Measurements from ENCODE around the gene USP48.

Gene USP48

DNA sequence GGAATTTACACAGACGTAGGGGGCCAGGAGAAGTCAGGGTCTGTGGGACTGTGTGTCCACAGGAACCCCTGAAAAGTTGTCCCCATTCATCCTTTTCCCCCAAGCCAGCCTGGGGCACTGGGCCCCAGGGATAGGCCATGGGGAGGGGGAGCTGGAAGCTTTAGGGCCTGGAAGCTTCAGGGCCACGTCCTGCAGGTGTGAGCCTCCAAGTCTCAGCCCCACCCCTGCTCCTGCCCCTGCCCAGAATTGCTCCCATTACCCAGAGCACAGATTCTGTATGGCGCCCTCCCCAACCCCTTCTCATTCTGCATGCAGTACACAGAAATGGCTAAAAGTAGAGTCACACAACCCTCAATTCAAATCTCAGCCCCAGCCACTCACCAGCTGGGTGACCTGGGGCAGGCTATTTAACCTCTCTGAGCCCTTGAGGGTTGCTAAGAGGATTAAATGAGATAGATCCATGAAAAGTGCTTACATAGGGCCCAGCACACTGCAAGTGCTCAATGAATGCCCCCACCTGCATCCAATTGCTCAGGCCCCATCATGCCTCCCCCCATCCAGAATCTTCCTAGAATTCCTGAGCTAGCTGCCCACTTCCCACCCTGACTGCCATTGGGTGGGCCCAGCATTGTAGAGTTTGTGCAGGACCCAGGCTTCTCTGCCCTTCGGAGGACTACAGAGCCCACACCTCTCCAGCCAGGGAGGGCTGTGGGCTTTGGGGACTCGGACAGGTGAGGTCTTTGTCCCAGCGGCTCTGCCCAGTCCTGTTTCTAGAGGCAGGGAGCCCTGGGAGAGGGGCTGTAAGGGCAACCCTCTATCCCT is 120.3 kb downstream of the USP48 start:
- no peaks in the 10 kb centered on the region for H3K9me3 Mint-ChIP-seq
- no peak for ATAC-seq
- H3K4me3 Mint-ChIP-seq, result no peak overlapping the region
- H3K27ac Mint-ChIP-seq, result no peak overlapping the region
- no peaks in the 10 kb centered on the region for H3K36me3 Mint-ChIP-seq (ENCODE audit: low read depth)
- DNase-seq, result no peak
- peaks cover 6% of the 10 kb centered on the region for H3K4me1 Mint-ChIP-seq
- H3K27me3 Mint-ChIP-seq, result peaks cover 44% of the 10 kb centered on the region

- Mint-ChIP-seq H3K4me3 (no peak overlapping the region), H3K27me3 (peaks cover 36% of the 10 kb centered on the region), H3K9me3 (no peaks in the 10 kb centered on the region), H3K27ac (no peak overlapping the region), H3K36me3 (ENCODE audit: low read depth) (no peaks in the 10 kb centered on the region), H3K4me1 (peaks cover 6% of the 10 kb centered on the region)
- ATAC-seq (no peak), DNase-seq (no peak)
Measured at GRCh38 chr1:21661886-21662285, 121.1 kb downstream of the USP48 start.

DNA sequence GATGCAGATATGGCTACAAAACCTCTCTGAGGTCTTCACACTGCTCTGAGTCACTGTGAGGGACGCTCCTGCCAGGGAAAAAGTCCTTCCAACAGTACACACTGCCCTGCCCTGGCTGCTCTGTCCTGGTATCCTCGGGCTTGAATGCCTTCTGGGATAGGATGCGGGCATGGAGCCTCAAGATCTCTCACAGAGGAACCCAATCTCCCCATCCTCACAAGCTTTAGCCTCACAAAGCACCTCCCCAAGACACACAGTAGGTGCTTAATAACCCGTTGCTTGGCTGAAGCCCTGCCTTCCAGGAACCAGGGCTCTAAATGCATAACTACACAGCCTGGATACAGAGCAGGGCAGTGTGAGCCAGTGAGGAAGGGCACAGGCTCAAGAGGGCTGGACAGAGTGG is 123.0 kb downstream of the USP48 start:
- peaks cover 3% of the 10 kb centered on the region for H3K4me1 Mint-ChIP-seq
- DNase-seq, result no peak

GRCh38 chr1:21659099-21659923 is 123.6 kb downstream of the USP48 start:
- H3K4me1 Mint-ChIP-seq, result peaks cover 3% of the 10 kb centered on the region
- DNase-seq (peak; percentile 77), ATAC-seq (peak; percentile 86)
- no peaks in the 10 kb centered on the region for H3K36me3 Mint-ChIP-seq (ENCODE audit: low read depth)
- no peak overlapping the region for H3K27ac Mint-ChIP-seq
- H3K9me3 Mint-ChIP-seq, result no peaks in the 10 kb centered on the region
- H3K27me3 Mint-ChIP-seq, result peaks cover 18% of the 10 kb centered on the region
- peak overlapping the region; percentile 52 for H3K4me3 Mint-ChIP-seq

More for the DNA sequence above, 123.0 kb downstream of the USP48 start:
- no peaks in the 10 kb centered on the region for H3K9me3 Mint-ChIP-seq
- no peak for ATAC-seq
- H3K36me3 Mint-ChIP-seq (ENCODE audit: low read depth), result no peaks in the 10 kb centered on the region
- H3K27ac Mint-ChIP-seq, result no peak overlapping the region
- peak overlapping the region; percentile 52 for H3K4me3 Mint-ChIP-seq
- H3K27me3 Mint-ChIP-seq, result peaks cover 24% of the 10 kb centered on the region

DNA sequence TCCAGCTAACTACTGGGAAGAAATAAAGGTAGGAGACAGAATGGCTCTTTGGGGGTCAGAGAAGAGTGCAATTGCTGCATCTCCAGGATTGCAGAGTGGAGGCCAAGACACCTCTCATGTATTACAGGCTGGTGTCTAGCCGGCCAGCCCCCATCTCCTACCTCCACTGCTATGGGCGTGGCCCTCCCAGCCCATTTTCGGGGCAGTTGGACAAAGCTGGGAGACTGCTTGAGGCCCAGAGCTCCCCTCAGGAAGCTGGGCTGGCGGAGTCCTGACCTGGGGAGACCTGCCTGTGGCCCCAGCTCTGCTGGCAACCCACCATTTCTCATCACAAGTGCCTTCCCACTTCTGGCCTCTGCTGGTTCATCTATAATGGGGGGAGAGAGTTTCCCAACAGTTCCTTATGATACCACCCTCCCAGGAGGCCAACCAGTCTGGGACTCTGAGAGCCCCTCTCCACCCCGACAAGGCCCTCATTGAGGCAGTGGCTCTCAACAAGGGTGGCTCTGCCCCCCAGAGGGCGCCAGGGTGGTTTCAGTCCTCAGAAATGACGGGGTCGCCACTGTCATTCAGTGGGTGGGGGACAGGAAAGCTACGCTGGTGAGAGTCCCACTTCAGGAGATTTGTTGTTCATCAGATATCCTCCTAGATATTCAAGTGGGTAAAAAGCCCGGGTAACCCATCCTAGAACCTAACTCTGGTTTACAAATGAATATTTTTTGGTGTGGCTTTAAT is 125.3 kb downstream of the USP48 start:
- no peak for DNase-seq
- Mint-ChIP-seq H3K4me1 (peaks cover 3% of the 10 kb centered on the region), H3K36me3 (ENCODE audit: low read depth) (no peaks in the 10 kb centered on the region), H3K27ac (no peak overlapping the region), H3K4me3 (no peak overlapping the region), H3K9me3 (no peaks in the 10 kb centered on the region), H3K27me3 (peaks cover 15% of the 10 kb centered on the region)
- ATAC-seq, result no peak

GRCh38 chr1:21655748-21656147 is 127.2 kb downstream of the USP48 start:
- H3K27me3 Mint-ChIP-seq, result peaks cover 18% of the 10 kb centered on the region
- H3K9me3 Mint-ChIP-seq, result no peaks in the 10 kb centered on the region
- no peak overlapping the region for H3K27ac Mint-ChIP-seq
- H3K36me3 Mint-ChIP-seq (ENCODE audit: low read depth), result no peaks in the 10 kb centered on the region
- no peak overlapping the region for H3K4me3 Mint-ChIP-seq
- DNase-seq, result no peak
- H3K4me1 Mint-ChIP-seq, result peaks cover 13% of the 10 kb centered on the region
- ATAC-seq, result no peak

- H3K9me3 Mint-ChIP-seq, result no peaks in the 10 kb centered on the region
Measured at GRCh38 chr1:21655259-21655658, 127.7 kb downstream of the USP48 start.

DNA sequence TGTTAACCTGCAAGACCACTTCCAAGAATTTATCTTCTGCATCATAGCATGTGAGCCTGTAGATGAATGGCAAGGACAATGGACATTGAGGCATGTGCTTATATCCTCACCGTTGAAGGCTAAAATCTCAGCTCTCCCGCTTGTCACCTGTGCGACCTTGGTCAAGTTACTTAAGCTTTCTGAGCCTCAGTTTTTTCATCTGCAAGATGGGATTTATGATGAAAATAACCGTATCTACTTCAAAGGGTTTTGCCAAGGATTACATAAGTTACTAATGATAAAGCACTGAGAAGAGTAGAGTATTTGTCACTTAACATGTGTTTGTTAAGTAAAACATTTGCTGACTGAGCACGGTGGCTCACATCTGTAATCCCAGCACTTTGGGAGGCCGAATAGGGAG is 128.7 kb downstream of the USP48 start:
- Mint-ChIP-seq H3K4me3 (no peak overlapping the region), H3K4me1 (peaks cover 11% of the 10 kb centered on the region), H3K27me3 (peaks cover 19% of the 10 kb centered on the region), H3K27ac (no peak overlapping the region), H3K9me3 (no peaks in the 10 kb centered on the region), H3K36me3 (ENCODE audit: low read depth) (no peaks in the 10 kb centered on the region)
- no peak for DNase-seq
- no peak for ATAC-seq

More at GRCh38 chr1:21655259-21655658, 127.7 kb downstream of the USP48 start:
- Mint-ChIP-seq H3K36me3 (ENCODE audit: low read depth) (no peaks in the 10 kb centered on the region), H3K27me3 (peaks cover 15% of the 10 kb centered on the region), H3K4me3 (no peak overlapping the region), H3K4me1 (peaks cover 14% of the 10 kb centered on the region), H3K27ac (no peak overlapping the region)
- ATAC-seq (no peak), DNase-seq (no peak)

DNA sequence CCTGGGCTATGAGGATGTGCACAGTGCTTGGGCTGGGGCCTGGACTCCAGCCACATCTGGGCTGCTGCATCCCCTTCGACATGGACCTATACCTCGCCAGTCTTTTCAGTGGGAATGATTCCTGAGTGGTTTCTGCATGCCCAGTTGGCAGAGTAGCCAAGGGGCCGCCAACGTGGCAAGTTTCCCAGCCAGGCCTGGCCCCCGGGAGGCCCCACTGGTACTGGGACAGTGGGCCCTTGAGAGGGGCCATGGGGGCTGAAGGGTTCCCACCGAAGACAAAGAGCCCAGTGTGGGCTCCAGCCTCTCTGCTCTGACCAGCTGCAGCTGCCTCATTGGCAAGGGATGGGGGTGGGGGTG is 129.2 kb downstream of the USP48 start:
- no peaks in the 10 kb centered on the region for H3K36me3 Mint-ChIP-seq (ENCODE audit: low read depth)
- H3K4me3 Mint-ChIP-seq, result no peak overlapping the region
- no peak for DNase-seq
- no peak for ATAC-seq
- H3K27me3 Mint-ChIP-seq, result peaks cover 22% of the 10 kb centered on the region
- no peak overlapping the region for H3K27ac Mint-ChIP-seq
- peaks cover 11% of the 10 kb centered on the region for H3K4me1 Mint-ChIP-seq
- no peaks in the 10 kb centered on the region for H3K9me3 Mint-ChIP-seq

DNA sequence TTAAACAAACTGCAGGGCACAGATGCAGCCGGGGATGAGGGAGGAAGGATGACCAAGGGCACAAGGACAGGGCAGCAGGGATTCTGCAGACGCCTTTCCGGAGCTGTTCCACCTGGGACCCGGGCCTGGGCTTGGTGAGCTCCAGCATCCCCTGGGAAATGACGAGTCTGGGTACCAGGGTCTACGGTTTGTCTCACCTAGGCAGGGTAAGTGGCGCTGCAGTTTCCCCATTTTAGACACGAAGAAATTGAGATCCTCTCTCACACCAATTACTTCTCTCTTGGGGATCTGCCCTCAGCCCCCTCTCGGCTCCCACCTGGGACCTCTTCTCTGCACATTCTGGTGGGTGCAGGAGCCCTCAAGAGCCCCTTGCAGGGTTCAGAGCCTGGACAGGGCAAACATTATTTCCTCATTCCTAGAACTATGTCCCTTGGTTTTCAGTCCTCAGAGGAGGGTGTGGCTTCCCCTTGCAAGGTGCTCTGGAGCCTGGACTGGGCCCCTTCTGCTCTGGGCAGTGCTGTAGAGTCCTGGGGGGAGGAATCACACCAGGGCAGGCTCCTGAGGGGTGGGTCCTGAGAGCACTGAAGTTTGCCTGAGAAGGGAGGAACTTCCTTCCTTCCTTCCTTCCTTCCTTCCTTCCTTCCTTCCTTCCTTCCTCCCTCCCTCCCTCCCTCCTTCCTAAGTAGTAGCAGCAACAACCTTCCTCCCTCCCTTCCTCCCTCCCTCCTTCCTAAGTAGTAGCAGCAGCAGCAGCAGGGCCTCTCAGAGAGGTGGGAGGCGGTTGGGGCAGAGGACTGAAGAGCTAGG is 129.8 kb downstream of the USP48 start:
- H3K27me3 Mint-ChIP-seq, result peaks cover 27% of the 10 kb centered on the region
- H3K4me1 Mint-ChIP-seq, result peaks cover 11% of the 10 kb centered on the region
- H3K27ac Mint-ChIP-seq, result no peak overlapping the region
- H3K4me3 Mint-ChIP-seq, result no peak overlapping the region
- no peaks in the 10 kb centered on the region for H3K9me3 Mint-ChIP-seq
- H3K36me3 Mint-ChIP-seq (ENCODE audit: low read depth), result no peaks in the 10 kb centered on the region
- DNase-seq (no peak), ATAC-seq (no peak)

DNA sequence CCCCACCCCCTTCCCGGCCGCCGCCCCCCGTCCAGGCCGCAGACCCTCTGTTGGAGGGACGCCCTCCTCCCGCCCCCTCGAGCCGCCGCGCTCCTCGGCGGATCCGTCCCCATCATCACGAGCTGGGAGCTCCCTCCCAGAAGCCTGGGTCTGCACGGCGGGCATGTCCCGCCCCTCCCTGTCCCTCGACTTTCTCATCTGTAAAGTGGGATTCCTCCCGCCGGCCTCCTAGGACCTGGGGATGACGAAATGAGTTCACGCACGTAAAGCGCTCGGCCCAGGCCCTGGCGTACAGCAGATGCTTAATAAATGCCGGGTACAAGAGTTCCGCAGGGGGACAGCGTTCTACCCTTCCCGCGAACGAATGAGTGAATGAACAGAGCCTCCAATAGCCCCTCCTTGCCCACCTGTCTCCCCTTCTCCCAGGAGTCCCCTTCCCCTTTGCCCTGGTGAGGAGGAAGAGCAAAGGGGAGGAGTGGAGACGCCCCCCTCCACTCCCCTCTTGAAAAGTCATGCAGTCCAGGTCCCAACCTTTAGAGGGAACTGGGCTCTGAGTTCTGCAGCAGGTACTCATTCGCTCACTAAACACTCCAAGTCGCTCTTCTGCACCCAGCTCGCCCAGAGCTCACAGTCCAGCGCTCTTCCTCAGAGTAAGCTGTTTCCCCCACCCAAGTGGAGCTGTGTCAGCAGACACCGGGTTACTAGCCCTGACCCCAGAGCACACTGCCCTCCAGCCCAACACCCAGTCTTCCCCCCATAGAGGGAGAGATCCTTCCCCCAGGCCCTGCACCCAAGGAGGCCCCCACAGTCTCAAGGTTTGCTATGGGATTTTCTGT is 130.6 kb downstream of the USP48 start:
- no peak overlapping the region for H3K27ac Mint-ChIP-seq
- peaks cover 27% of the 10 kb centered on the region for H3K27me3 Mint-ChIP-seq
- no peaks in the 10 kb centered on the region for H3K9me3 Mint-ChIP-seq
- ATAC-seq, result no peak
- H3K4me3 Mint-ChIP-seq, result peak overlapping the region; percentile 59
- peaks cover 11% of the 10 kb centered on the region for H3K4me1 Mint-ChIP-seq
- DNase-seq, result no peak
- no peaks in the 10 kb centered on the region for H3K36me3 Mint-ChIP-seq (ENCODE audit: low read depth)

DNA sequence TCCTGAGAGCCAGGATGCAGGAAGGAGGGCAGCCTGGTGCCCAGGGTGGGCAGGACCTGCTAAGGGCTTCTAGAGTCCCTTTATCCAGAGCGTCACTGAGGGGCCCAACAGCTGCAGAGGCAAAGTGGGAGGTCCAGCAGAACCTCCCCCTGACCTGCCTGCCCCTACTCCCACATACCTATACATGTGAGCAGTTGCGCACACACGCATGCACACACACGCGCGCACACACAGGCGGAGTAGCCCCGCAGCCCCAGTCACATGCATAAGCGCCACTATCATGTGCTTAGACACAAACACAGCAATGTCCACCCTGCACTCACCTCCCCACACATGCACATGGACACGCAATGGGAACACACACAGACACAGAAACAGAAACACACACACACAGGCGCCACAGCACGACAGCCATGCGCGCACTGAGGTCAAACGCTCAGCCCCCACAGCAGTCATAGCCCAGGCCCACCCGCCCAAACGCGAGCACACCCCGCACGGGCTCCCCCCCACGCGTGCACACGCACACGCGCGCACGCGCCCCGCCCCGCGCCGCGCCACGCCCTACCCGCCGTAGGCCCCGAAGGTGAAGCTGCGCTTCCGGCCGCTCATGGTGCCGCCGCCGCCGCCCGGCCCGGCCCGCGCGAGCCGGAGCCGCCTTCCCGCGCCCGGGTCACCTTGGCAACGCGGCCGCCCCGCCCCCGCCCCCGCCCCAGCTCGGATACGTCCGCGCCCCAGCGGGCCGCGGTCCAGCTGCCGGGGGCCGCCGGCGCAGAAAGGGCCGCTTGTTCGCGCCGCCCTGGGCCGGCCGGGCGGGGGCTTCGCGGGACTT is 131.5 kb downstream of the USP48 start:
- Mint-ChIP-seq H3K27me3 (peaks cover 33% of the 10 kb centered on the region), H3K36me3 (ENCODE audit: low read depth) (no peaks in the 10 kb centered on the region), H3K4me3 (peak overlapping the region; percentile 80), H3K27ac (no peak overlapping the region), H3K4me1 (peaks cover 11% of the 10 kb centered on the region), H3K9me3 (no peaks in the 10 kb centered on the region)
- DNase-seq, result peak; percentile 38
- no peak for ATAC-seq

DNA sequence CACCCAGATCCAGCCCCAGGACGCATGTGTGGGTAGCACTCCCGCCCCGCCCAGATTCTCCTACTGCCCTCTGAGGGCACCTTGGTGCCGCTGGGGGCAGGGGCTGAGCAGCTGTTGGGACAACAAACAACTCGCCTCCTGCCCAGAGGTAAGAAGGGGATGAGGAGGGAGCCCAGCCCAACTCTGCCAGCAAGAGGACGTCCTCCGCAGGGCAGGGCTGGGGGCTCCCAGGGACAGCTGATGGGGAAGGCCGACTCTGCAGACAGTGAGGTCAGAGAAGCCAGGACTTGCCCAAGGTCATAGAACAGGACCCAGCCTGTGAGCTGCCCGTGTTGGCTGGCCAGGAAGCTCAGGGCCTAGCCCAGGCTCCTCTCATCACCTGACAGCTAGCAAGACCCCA is 132.5 kb downstream of the USP48 start:
- Mint-ChIP-seq H3K9me3 (no peaks in the 10 kb centered on the region), H3K27ac (no peak overlapping the region), H3K4me3 (no peak overlapping the region), H3K27me3 (peaks cover 41% of the 10 kb centered on the region), H3K4me1 (peaks cover 11% of the 10 kb centered on the region), H3K36me3 (ENCODE audit: low read depth) (no peaks in the 10 kb centered on the region)
- DNase-seq (no peak), ATAC-seq (no peak)

Data from activated naive CD8-positive, alpha-beta T cell treated with anti-CD3 and anti-CD28 coated beads, Interleukin-2, amount 50 U/mL, for 24 hours (primary cell).